Pancreas (tissue), 10 donors: ENCODE results near the gene CDKL1. TPM values are rescaled to one million over a fixed set of nuclear protein-coding genes. Genes with fewer than 3 reads are reported as not detected.

Source experiments
- ATAC-seq, 4 donors: fragments of 200-7000 bp; cut with Tn5 transposase; one replicate each; pipeline versions ENCODE4 v1.8.0 to v1.9.1; 2020; ENCODE audit warnings: mild to moderate bottlenecking in 4 of 4, moderate library complexity in 4 of 4
- DNase-seq, 6 donors: peaks; one replicate each; pipeline ENCODE4 v3.0.0-alpha.2; 2020
- FAIRE-seq: peaks from 2 replicates; lab custom pipeline; 2012; peaks lifted over from hg19 to GRCh38; lab: Jason Lieb, UNC
- H3K27ac ChIP-seq, 4 donors: fragments of 200-600 bp; sonication (generic); 1 replicate in 3 of 4; 2 replicates in 1 of 4; pipeline versions ENCODE4 v1.5.0 to v1.8.0; 2020
- H3K27me3 ChIP-seq, 4 donors: fragments of 200-600 bp; one replicate each; pipeline ENCODE4 v1.8.0; 2021
- H3K36me3 ChIP-seq, 3 donors: fragments of 200-600 bp; sonication (generic) in 1 of 3; one replicate each; pipeline versions ENCODE4 v1.5.0 to v1.8.0; 2020 to 2021
- H3K4me1 ChIP-seq, 3 donors: fragments of 200-600 bp; one replicate each; pipeline ENCODE4 v1.8.0; 2021
- H3K4me3 ChIP-seq, 4 donors: fragments of 200-600 bp; sonication (generic) in 2 of 4; one replicate each; pipeline versions ENCODE4 v1.5.0 to v1.8.0; 2020 to 2021
- H3K9me3 ChIP-seq, 4 donors: fragments of 200-600 bp; one replicate each; pipeline ENCODE4 v1.8.0; 2021
- CTCF ChIP-seq, 4 donors: fragments of 200-600 bp; sonication (generic) in 3 of 4; IDR thresholded peaks; one replicate each; pipeline versions ENCODE4 v1.5.0 to v1.8.0; 2021; ENCODE audit warnings: antibody characterized with exemption in 4 of 4
- WGBS, 2 donors: extraction: QIAGEN DNeasy Blood & Tissue Kit; methylation state at CpG; one replicate each; pipeline ENCODE4 v1.1.7; 2013; 5-methylcytosine and 5-hydroxymethylcytosine counted together
- intact Hi-C, 3 donors: fragments of 100-400 bp; cut with DNase I; formaldehyde crosslinking; loops; one replicate each; pipeline versions ENCODE4 v1.11.1 to v1.14.2; 2022
- microRNA-seq, 2 donors: library from miRNA; unstranded; fragments of <30 nt; microRNA quantifications; one replicate each; pipeline versions ENCODE4 to v1.1.0, GENCODE V29; 2019 to 2020
- polyA plus RNA-seq, 2 donors: library from polyadenylated mRNA; stranded (reverse); fragments of 200-250 nt; gene quantifications; one replicate each; pipeline ENCODE4 v1.2.3, GENCODE V29; 2013
- total RNA-seq, 6 donors: library from RNA; stranded (reverse); fragmentation: NEBNext Ultra II Directional in 4 of 6; extraction: Animal tissue kit (Norgen Biotek cat#: 25700) in 4 of 6; gene quantifications; one replicate each; pipeline versions ENCODE4 v1.2.1 to v1.2.4, GENCODE V29; 2021 to 2023
- donor health status: healthy with polysubstance abuse.
- donor health status: DM: no; HTN: no; CAD: no; lungs with moderate emphysema.
- donor health status: DM: no; HTN: no; CAD: no.
- donor health status: control.
- donor health status: control.
- donor health status: Bipolar disorder and iron deficiency.
- donor health status: DM: yes; HTN: yes; CAD: no.
- donor health status: DM: no; HTN: no; CAD: no.
- donor health status: DM: no; HTN: no; CAD: no.
- donor health status: DM: yes; HTN: yes; CAD: no.

CDKL1 gene
- total and polyA plus RNA-seq, 8 donors, result 0.56 to 5.5 (median 3.7) TPM

- no peak for ATAC-seq
- Histone ChIP-seq H3K4me1 (no peaks in the 10 kb centered on the region), H3K4me3 (no peak overlapping the region), H3K27me3 (no peaks in the 10 kb centered on the region), H3K9me3 (no peaks in the 10 kb centered on the region), H3K36me3 (no peaks in the 10 kb centered on the region), H3K27ac (no peak overlapping the region)
- intact Hi-C loops, result no loop called here
- WGBS, 2 donors, result 96 to 99% methylated on average over 5 of the region's 5 CpGs
- TF ChIP-seq CTCF (IDR thresholded peaks at IDR 0.05), result no peak
- DNase-seq, result no peak
- no peak for FAIRE-seq
These were observed 108.5 kb downstream of the CDKL1 start for GRCh38 chr14:50288146-50288545.

- H3K27ac ChIP-seq, result no peak overlapping the region
- H3K4me3 ChIP-seq, result no peak overlapping the region
- intact Hi-C loops, result no loop called here
- H3K4me1 ChIP-seq, result no peaks in the 10 kb centered on the region
- ATAC-seq (no peak), DNase-seq (no peak), FAIRE-seq (no peak)
- no peak for TF ChIP-seq CTCF (IDR thresholded peaks at IDR 0.05)
- H3K36me3 ChIP-seq, result no peaks in the 10 kb centered on the region
- H3K27me3 ChIP-seq, result no peaks in the 10 kb centered on the region
- H3K9me3 ChIP-seq, result no peaks in the 10 kb centered on the region
These were observed 110.8 kb downstream of the CDKL1 start for GRCh38 chr14:50285861-50286260.

Small RNAs within 50 kb of the gene (microRNA-seq; reads per million reads assigned to microRNA genes)
- gene MIR4504, result 0.39 to 0.59 reads per million in 2 donors

Other genes with a start within 250 kb of the CDKL1 start
- gene SOS2, start 165.3 kb downstream of the CDKL1 start, total RNA-seq, result 10 to 100 TPM; 10.2 to 19.9 (median 11.6) TPM
- gene SOS2, start 165.3 kb downstream of the CDKL1 start, polyA plus RNA-seq, result 1 to 10 TPM; 4.2 to 9.1 TPM
- gene L2HGDH, start 84.7 kb downstream of the CDKL1 start, total RNA-seq, result 1 to 10 TPM; 3.1 to 5.1 (median 3.7) TPM
- gene L2HGDH, start 84.7 kb downstream of the CDKL1 start, polyA plus RNA-seq, result 1 to 10 TPM in 1 of 2 donors, under 1 TPM in 1; 0.99 to 1.9 TPM
- 10 to 100 TPM in 2 of 6 donors, 1 to 10 TPM in 4; 8.3 to 17.7 (median 9.9) TPM for gene DMAC2L, start 84.6 kb downstream of the CDKL1 start, total RNA-seq
- 10 to 100 TPM in 1 of 2 donors, 1 to 10 TPM in 1; 8.7 to 10.0 TPM for gene DMAC2L, start 84.6 kb downstream of the CDKL1 start, polyA plus RNA-seq
- 10 to 100 TPM; 19.0 to 28.6 (median 23.5) TPM for gene MAP4K5, start 135.7 kb upstream of the CDKL1 start, total RNA-seq
- gene MAP4K5, start 135.7 kb upstream of the CDKL1 start, polyA plus RNA-seq, result 10 to 100 TPM; 12.6 to 15.5 TPM
- gene ATL1, start 163.3 kb upstream of the CDKL1 start, total RNA-seq, result 1 to 10 TPM; 2.5 to 6.1 (median 3.3) TPM
- gene ATL1, start 163.3 kb upstream of the CDKL1 start, polyA plus RNA-seq, result 1 to 10 TPM; 1.3 to 3.5 TPM